ENCODE data around the gene MACROD2. TPM values are rescaled to one million over a fixed set of nuclear protein-coding genes. Genes with fewer than 3 reads are reported as not detected.
A peak's percentile ranks its signal among the peaks of the same experiment; 100 is the strongest.

Gene MACROD2
- total RNA-seq, 1 experiment from 2014 or later: 1.6 TPM

- Histone ChIP-seq H3K79me2 (ENCODE audit: insufficient read depth, low read length) (no peaks in the 10 kb centered on the region), H3T11ph (ENCODE audit: low read length) (no peak overlapping the region), H3K14ac (ENCODE audit: insufficient read depth, low read length) (no peak overlapping the region), H2BK120ac (ENCODE audit: low read depth, low read length, poor library complexity, severe bottlenecking) (no peak overlapping the region), H4K20me1 (ENCODE audit: control insufficient read depth, insufficient read depth, insufficient read length) (no peaks in the 10 kb centered on the region), H2BK5ac (ENCODE audit: insufficient read length, low read length) (no peak overlapping the region), H3K56ac (ENCODE audit: insufficient read length, low read depth, low read length) (no peak overlapping the region), H3K79me1 (ENCODE audit: insufficient read depth, low read depth, low read length, poor library complexity, severe bottlenecking) (no peaks in the 10 kb centered on the region), H2AFZ (ENCODE audit: low read length) (no peak overlapping the region), H3K23me2 (ENCODE audit: insufficient read length, low read depth, low read length, poor library complexity, severe bottlenecking) (no peaks in the 10 kb centered on the region), H4K8ac (replicated peaks; ENCODE audit: insufficient read length, low read depth, low read length) (no peak overlapping the region), H3K9ac (ENCODE audit: extremely low read depth, insufficient read length, low read length) (no peak overlapping the region), H3K9me3 (ENCODE audit: control insufficient read depth, low read depth, low read length) (no peaks in the 10 kb centered on the region), H4K91ac (ENCODE audit: insufficient read length, low read depth, low read length) (no peak overlapping the region), H3K18ac (ENCODE audit: insufficient read length, low read depth, low read length) (no peak overlapping the region), H2BK12ac (ENCODE audit: insufficient read length, low read depth, low read length) (no peak overlapping the region), H2AK5ac (ENCODE audit: insufficient read length, low read length) (no peak overlapping the region), H3K4me1 (ENCODE audit: insufficient read depth, low read length) (peaks cover 3% of the 10 kb centered on the region; the same call in 1 of the 2 replicates), H3K4me2 (ENCODE audit: insufficient read depth, insufficient read length, low read length) (peak overlapping the region; percentile 24), H3K27me3 (ENCODE audit: insufficient read depth, low read length) (no peaks in the 10 kb centered on the region), H3K27ac (ENCODE audit: insufficient read length, low read depth, low read length) (no peak overlapping the region), H2BK15ac (ENCODE audit: low read depth, low read length) (no peak overlapping the region), H4K5ac (ENCODE audit: insufficient read length, low read depth, low read length) (no peak overlapping the region), H2BK20ac (ENCODE audit: low read depth, low read length, poor library complexity, severe bottlenecking) (no peak overlapping the region), H3K4ac (ENCODE audit: low read depth, low read length) (no peak overlapping the region), H3K23ac (ENCODE audit: insufficient read length, low read depth, low read length) (no peak overlapping the region)
- H3K36me3 Mint-ChIP-seq (ENCODE audit: insufficient read depth in 1 of 3, low read depth in 3 of 3): peaks cover 0 to 3% (median 0%) of the 10 kb centered on the region in 3 experiments; a peak in 3 of 7 replicates
- no peak overlapping the region for H3K4me3 Mint-ChIP-seq
- H3K9me3 Mint-ChIP-seq: peaks cover 0 to 6% of the 10 kb centered on the region in 2 experiments; a peak in 3 of 5 replicates
- peak overlapping the region in 2 of 3 experiments; percentile 45 to 63; a peak in 1 of 7 replicates for H3K27ac Mint-ChIP-seq
- no CpG with 5 or more reads among the region's 12 CpGs for WGBS (ENCODE audit: extremely low coverage, insufficient read length, low lambda C conversion rate)
- peaks cover 12 to 16% of the 10 kb centered on the region in 2 experiments for H3K4me1 Mint-ChIP-seq
- DNase-seq: no peak
- no peak for TF ChIP-seq CTCF (conservative IDR thresholded peaks at IDR 0.05)
- H3K27me3 Mint-ChIP-seq (ENCODE audit: low read depth): no peaks in the 10 kb centered on the region
These were observed 1853.8 kb downstream of the MACROD2 start for GRCh38 chr20:15848995-15849610.

All from H9 (cell line).